GM12891 (cell line): ENCODE measurements around the gene HNRNPA3.

ENCODE experiments used
- POLR2A ChIP-seq: IDR thresholded peaks from 2 replicates; pipeline ENCODE4 v1.6.1; 2011; ENCODE audit warnings: low read depth, low read length, control low read depth
- POLR2AphosphoS5 ChIP-seq: IDR thresholded peaks from 2 replicates; pipeline ENCODE4 v1.6.1; 2011; ENCODE audit warnings: low read depth, low read length, control low read depth
- TAF1 ChIP-seq: IDR thresholded peaks from 2 replicates; pipeline ENCODE4 v1.6.1; 2011; ENCODE audit warnings: low read depth, low read length, control low read depth

DNA sequence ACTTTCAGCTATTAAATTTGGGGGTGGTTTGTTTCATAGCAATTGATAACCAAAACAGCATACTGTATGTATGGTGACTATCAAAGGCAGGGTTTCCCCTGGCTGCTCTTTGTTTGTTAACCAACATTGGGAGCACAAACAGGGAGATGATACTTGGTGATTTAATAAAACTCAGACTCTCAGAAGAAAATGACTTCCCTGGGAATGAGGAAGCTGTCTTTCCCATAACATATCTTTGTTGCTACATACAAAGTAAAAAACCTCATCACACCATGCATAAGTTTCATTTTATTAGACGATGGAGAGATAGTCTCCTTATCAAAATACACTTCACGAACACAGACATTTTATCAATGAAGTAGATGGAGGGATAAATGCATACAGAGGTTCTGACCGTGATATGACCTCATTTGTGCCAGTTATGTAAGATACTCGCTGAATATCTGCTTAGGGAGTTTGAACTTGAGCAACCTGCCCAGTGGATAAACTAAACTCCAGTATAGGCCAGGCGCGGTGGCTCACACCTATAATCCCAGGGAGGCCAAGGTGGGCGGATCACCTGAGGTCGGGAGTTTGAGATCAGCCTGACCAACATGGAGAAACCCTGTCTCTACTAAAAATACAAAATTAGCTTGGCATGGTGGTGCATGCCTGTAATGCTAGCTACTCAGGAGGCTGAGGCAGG is 55.7 kb downstream of the HNRNPA3 start:
- TF ChIP-seq POLR2AphosphoS5, result no peak
- no peak for TF ChIP-seq POLR2A
- no peak for TF ChIP-seq TAF1
